Esophagus (tissue), 2 donors: ENCODE measurements around the gene CCND1. TPM values are rescaled to one million over a fixed set of nuclear protein-coding genes. Genes with fewer than 3 reads are reported as not detected.
"Not testable (repeated sequence)": the region's sequence is repeated elsewhere in the genome, so short reads cannot be mapped to it uniquely, and the experiment has no call there.

Experiments used
- H3K27ac ChIP-seq, 2 donors: one replicate each; pipeline ENCODE4 v1.5.1; 2013; ENCODE audit warnings: low read depth in 2 of 2, mild to moderate bottlenecking in 2 of 2, inconsistent platforms in 1 of 2, low read length in 1 of 2, moderate library complexity in 1 of 2
- H3K27me3 ChIP-seq, 2 donors: one replicate each; pipeline ENCODE4 v1.6.1; 2013; ENCODE audit warnings: low read length in 2 of 2, control low read depth in 1 of 2, mild to moderate bottlenecking in 1 of 2; ENCODE audit not compliant: insufficient read depth in 2 of 2, control insufficient read depth in 1 of 2
- H3K36me3 ChIP-seq, 2 donors: one replicate each; pipeline ENCODE4 v1.6.1; 2013; ENCODE audit warnings: low read length in 1 of 2; ENCODE audit not compliant: control insufficient read depth in 2 of 2, insufficient read depth in 2 of 2
- H3K4me1 ChIP-seq, 2 donors: one replicate each; pipeline ENCODE4 v1.6.1; 2013; ENCODE audit warnings: low read length in 1 of 2; ENCODE audit not compliant: control insufficient read depth in 2 of 2, insufficient read depth in 2 of 2
- H3K4me3 ChIP-seq, 2 donors: one replicate each; pipeline ENCODE4 v1.5.1; 2013; ENCODE audit warnings: low read length in 2 of 2, mild to moderate bottlenecking in 2 of 2, low read depth in 1 of 2, moderate library complexity in 1 of 2
- H3K9me3 ChIP-seq, 2 donors: one replicate each; pipeline ENCODE4 v1.6.1; 2013; ENCODE audit warnings: mild to moderate bottlenecking in 2 of 2, low read depth in 1 of 2, low read length in 1 of 2, moderate library complexity in 1 of 2; ENCODE audit not compliant: control insufficient read depth in 2 of 2, insufficient read depth in 1 of 2
- WGBS, 2 donors: extraction: QIAGEN DNeasy Blood & Tissue Kit; methylation state at CpG; one replicate each; pipeline ENCODE4 v1.1.7; 2013; 5-methylcytosine and 5-hydroxymethylcytosine counted together
- polyA plus RNA-seq, 2 donors: library from polyadenylated mRNA; stranded (reverse); fragments of 200-250 nt; gene quantifications; one replicate each; pipeline ENCODE4 v1.2.3, GENCODE V29; 2013
- donor health status: healthy with polysubstance abuse.
- donor health status: Bipolar disorder and iron deficiency.

Gene CCND1
- polyA plus RNA-seq, 2 donors: 45.1 to 48.5 TPM

DNA sequence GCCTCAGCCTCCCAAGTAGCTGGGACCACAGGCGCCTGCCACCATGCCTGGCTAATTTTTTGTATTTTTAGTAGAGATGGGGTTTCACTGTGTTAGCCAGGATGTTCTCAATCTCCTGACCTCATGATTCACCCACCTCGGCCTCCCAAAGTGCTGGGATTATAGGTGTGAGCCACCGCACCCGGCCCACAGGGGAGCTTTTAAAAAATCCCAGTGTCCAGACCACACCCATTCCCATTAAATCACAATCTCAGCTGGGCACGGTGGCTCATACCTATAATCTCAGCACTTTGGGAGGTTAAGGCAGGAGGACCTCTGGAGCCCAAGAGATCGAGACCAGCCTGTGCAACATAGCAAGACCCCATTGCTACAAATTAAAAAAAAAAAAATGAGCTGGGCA lies 55.0 kb downstream of the CCND1 start:
- H3K4me3 ChIP-seq, H3K4me1 ChIP-seq, H3K36me3 ChIP-seq, H3K9me3 ChIP-seq, H3K27me3 ChIP-seq, H3K27ac ChIP-seq: not testable (repeated sequence)
- WGBS, 2 donors: 67 to 68% methylated on average over 5 to 6 of the region's 6 CpGs

DNA sequence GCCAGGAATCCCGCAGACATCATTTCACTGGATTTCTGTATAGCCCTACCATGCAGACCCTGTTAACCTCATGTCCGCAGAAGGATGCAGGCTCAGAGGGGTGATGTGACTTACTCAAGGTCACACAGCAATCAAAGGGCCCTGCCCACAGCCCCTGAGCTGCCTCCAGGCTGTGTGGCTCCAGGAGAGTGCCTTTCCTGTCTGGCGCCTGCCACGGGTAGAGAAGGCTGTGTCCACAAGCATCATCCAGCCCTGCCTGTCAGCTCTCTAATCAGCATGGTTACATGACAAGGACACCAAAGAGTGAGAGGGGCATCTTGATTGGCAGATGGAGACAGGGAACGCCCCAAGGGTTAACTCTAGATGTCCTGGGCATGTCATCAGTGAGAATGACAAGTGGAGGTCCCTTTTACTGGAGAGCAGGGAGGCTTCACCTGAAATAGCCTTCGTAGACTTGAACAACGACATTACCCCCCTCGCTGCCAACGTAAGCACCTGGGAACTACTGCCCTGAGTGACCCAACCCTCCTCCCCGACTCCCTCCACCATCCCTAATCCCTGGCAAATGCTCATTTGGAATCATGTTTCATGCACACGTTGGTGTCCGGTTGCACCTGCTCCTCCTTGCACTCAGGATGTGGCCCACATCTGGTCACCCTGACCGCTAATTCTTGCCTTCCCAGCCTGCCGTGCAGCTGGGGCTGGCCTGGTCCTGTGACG lies 56.0 kb downstream of the CCND1 start:
- Histone ChIP-seq H3K4me3 (no peak overlapping the region), H3K4me1 (peaks cover 0 to 4% of the 10 kb centered on the region in 2 donors), H3K9me3 (no peaks in the 10 kb centered on the region), H3K27me3 (peaks cover 3 to 4% of the 10 kb centered on the region in 2 donors), H3K36me3 (no peaks in the 10 kb centered on the region), H3K27ac (no peak overlapping the region)
- WGBS, 2 donors: 62 to 66% methylated on average over 15 of the region's 15 CpGs

DNA sequence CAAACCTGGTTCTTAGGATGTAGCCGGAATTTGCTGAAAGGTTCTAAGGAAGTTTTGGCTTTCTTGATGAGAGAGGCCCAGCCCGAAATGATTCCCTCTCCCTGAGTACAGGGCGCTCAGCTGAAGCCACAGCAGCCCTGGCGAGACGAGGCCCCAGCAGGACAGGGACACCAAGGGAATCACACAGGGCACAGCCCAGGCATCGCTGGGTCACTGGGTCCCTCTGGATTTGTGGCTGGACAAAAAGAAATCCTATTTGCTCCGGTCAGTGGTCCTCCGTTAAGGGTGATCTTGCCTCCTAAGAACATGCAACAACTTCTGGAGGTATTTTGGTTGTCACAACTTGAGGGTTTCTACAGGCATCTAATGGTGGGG lies 56.5 kb downstream of the CCND1 start:
- Histone ChIP-seq H3K27me3 (peaks cover 3 to 9% of the 10 kb centered on the region in 2 donors), H3K9me3 (no peaks in the 10 kb centered on the region), H3K4me3 (no peak overlapping the region), H3K36me3 (no peaks in the 10 kb centered on the region), H3K27ac (no peak overlapping the region), H3K4me1 (peaks cover 0 to 4% of the 10 kb centered on the region in 2 donors)
- WGBS, 2 donors: 88 to 91% methylated on average over 8 of the region's 8 CpGs

DNA sequence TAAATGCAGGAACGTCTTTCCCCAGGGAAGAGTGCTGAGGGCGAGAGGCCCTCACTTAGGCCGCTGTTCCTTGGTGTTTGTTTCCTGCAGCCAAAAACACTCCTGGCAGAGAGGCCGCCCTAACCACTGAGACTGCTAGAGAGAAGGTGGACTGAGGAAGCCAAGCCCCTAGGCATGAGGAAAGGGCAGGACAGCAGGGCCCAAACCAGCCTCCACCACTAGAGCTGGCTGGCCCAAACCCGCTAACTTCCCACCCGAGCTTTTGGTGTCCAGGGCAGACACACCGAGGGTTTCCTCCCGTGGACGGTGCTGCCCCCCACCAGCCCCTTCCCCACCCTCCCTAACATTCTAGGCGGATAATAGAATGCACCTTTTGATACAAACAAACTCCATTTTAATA lies 56.9 kb downstream of the CCND1 start:
- 83 to 87% methylated on average over 10 of the region's 10 CpGs for WGBS, 2 donors
- Histone ChIP-seq H3K27me3 (peaks cover 6 to 9% of the 10 kb centered on the region in 2 donors), H3K4me1 (peaks cover 0 to 4% of the 10 kb centered on the region in 2 donors), H3K27ac (no peak overlapping the region), H3K9me3 (no peaks in the 10 kb centered on the region), H3K36me3 (no peaks in the 10 kb centered on the region), H3K4me3 (no peak overlapping the region)

DNA sequence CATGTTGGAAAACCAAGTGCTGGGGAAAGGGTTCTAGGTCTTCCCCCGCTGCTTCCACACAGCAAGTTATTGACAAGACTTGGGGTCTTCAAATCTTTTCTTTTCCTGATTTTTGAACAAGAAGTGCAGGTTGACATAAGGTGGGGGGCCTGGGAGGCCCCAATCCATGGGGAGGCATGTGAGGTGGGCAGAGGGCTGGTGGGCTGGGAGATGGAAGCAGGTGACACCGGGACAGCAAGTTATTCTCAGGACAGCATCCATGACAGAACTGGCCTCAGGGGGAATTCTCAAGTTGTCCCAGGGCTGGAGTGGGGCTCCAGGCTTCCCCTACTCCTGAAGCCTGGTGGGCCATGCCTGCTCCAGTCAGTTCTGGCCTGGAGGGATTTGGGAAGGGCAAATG lies 57.4 kb downstream of the CCND1 start:
- Histone ChIP-seq H3K27ac (no peak overlapping the region), H3K4me1 (peaks cover 0 to 8% of the 10 kb centered on the region in 2 donors), H3K36me3 (no peaks in the 10 kb centered on the region), H3K4me3 (no peak overlapping the region), H3K9me3 (peaks cover 0 to 2% of the 10 kb centered on the region in 2 donors), H3K27me3 (peaks cover 8 to 13% of the 10 kb centered on the region in 2 donors)
- WGBS, 2 donors: 83 to 88% methylated on average over 2 of the region's 2 CpGs

DNA sequence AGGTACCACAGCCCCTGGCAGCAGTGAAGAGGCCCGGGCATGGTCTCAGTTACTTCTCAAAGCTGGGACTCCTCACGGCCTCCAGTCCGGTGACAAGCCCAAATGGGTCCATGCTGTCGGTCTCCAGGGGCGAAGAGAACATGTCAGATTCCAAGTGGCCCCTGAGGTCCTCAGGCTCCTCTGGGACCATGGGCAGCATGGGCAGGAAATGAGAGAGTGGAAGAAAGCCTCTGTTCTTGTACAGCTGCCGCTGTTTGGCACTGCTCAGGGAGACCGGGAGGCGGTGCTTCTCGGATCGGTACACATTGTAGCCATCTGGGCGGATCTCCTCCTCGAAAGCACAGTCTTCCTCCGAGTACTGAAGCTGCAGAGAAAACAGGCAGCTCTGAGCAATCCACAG lies 58.3 kb downstream of the CCND1 start:
- H3K27ac ChIP-seq: no peak overlapping the region
- H3K36me3 ChIP-seq: no peaks in the 10 kb centered on the region
- 57 to 66% methylated on average over 13 of the region's 13 CpGs for WGBS, 2 donors
- peaks cover 0 to 2% of the 10 kb centered on the region in 2 donors for H3K9me3 ChIP-seq
- H3K27me3 ChIP-seq: peaks cover 8 to 19% of the 10 kb centered on the region in 2 donors
- no peak overlapping the region for H3K4me3 ChIP-seq
- H3K4me1 ChIP-seq: peaks cover 3 to 8% of the 10 kb centered on the region in 2 donors

DNA sequence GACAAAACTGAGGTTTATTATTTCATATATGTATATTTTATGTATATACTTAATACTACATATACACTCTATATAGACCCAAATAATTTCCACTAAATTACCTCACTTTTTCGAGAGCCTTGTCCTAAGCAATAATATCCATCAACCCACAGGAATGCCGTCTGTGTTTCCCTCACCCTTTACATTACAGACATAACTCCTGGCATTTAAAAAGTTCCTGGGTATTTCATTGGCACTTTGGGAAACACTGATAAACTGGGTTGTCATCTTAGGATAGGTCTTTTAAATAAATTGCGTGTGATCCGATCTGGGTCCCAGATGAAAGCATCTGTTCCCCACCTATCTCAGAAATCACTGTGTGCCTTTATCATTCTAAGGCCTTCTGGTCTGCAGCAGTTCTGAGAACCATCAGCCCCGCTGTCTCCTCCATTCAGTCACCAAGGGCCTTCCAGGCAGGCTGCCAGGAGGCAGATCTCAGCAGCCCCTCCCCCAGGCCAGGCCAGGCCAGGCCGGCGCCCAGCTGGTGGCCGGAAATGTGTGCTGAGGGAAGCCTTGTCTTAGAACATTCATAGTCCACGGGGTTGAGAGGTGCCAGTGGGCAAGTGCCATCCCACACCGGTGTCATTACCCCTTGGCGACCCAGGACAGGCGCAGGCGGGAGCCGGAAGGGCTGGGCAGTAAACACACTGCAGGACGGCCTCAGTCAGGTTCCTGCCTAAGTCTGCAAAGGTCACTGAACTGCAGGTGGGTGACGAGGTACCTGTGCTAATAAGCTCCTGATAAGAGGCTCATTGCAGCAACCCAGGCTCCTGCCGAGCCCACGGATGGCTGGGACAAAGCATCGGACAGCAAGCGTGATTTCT lies 59.6 kb downstream of the CCND1 start:
- 44 to 53% methylated on average over 20 of the region's 20 CpGs for WGBS, 2 donors
- Histone ChIP-seq H3K4me3 (no peak overlapping the region), H3K27ac (no peak overlapping the region), H3K9me3 (peaks cover 0 to 2% of the 10 kb centered on the region in 2 donors), H3K27me3 (peaks cover 5 to 21% of the 10 kb centered on the region in 2 donors), H3K4me1 (peaks cover 9 to 10% of the 10 kb centered on the region in 2 donors), H3K36me3 (no peaks in the 10 kb centered on the region)

DNA sequence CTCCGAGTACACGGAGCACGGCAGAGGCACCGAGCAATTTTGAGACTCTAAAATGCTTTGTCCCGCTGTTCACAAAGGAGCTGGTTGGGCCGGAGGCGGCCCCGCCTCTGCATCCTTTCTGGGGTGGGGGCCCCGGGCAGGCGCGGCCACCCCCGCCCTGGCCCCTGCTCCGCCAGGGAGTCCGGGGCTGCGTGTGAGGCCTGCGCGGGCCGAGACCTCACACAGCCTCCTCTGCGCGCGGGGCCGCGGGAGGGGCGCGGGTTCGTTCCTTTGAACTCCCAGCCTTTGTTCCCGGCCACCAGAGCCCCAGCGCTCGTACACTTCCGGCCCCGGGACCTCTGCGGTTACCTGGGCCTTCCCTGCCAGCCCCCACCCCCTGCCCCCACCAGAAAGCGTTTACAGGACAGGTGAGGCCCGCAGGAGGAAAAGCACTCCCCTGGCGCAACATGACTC lies 61.3 kb downstream of the CCND1 start:
- H3K27me3 ChIP-seq: peaks cover 5 to 21% of the 10 kb centered on the region in 2 donors
- H3K4me3 ChIP-seq: no peak overlapping the region

DNA sequence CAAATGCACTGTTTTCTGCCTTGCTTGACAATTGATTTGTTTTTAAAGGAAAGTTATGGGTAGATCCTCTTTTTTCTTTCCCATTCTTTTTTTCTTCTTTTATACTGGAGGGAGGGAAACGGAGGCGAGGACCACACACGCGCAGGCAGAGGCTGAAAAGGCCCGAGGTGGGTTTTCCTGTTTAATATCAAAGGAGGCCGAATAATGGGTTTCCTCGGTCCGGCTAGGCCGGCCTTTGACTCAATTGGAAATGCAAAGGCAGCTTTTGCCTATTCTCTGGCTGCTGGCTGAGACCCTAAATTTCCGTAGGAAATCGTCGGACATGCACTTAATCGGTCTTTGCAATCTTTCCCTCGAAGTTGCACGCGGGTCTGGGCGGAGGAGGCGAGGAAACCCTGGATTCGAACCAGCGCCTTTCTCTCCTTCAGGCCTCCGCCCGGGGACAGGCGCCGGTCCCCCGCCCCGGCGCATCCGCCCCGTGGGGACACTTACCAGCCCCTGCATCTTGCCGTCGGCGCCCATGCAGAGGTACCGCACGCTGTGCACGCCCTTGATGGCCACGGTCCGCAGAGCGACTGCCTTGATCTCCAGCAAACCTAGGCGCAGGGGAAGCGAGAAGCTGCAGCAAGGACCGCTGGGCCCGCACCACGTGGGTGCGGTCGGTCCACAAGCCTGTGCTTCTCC lies 62.0 kb downstream of the CCND1 start:
- Histone ChIP-seq H3K4me3 (no peak overlapping the region), H3K9me3 (peaks cover 0 to 2% of the 10 kb centered on the region in 2 donors), H3K36me3 (no peaks in the 10 kb centered on the region), H3K27me3 (peaks cover 5 to 21% of the 10 kb centered on the region in 2 donors), H3K4me1 (peaks cover 9 to 10% of the 10 kb centered on the region in 2 donors), H3K27ac (no peak overlapping the region)
- WGBS, 2 donors: 12 to 15% methylated on average over 45 of the region's 45 CpGs

More for the DNA sequence above, 61.3 kb downstream of the CCND1 start:
- Histone ChIP-seq H3K4me1 (peaks cover 9 to 10% of the 10 kb centered on the region in 2 donors), H3K9me3 (peaks cover 0 to 2% of the 10 kb centered on the region in 2 donors), H3K27ac (no peak overlapping the region), H3K36me3 (no peaks in the 10 kb centered on the region)
- 7 to 10% methylated on average over 33 to 35 of the region's 35 CpGs for WGBS, 2 donors
